Lung (tissue), 12 donors: Measurements from ENCODE around the gene XRCC4. TPM values are rescaled to one million over a fixed set of nuclear protein-coding genes. Genes with fewer than 3 reads are reported as not detected.

Experiments used
- ATAC-seq: fragments of 200-7000 bp; cut with Tn5 transposase; one replicate; pipeline ENCODE4 v1.9.1; 2020; ENCODE audit warnings: moderate number of reproducible peaks; ENCODE audit not compliant: insufficient read depth, low FRiP score
- DNase-seq, 3 donors: peaks; one replicate each; pipeline ENCODE4 v3.0.0-alpha.2; 2013 to 2017
- H3K27ac ChIP-seq, 2 donors: one replicate each; pipeline ENCODE4 v1.5.1; 2013; ENCODE audit warnings: mild to moderate bottlenecking in 2 of 2, moderate library complexity in 2 of 2, control low read depth in 1 of 2, inconsistent platforms in 1 of 2, low read depth in 1 of 2, low read length in 1 of 2
- H3K27me3 ChIP-seq, 3 donors: one replicate each; pipeline ENCODE4 v1.5.1; 2013; ENCODE audit warnings: low read length in 2 of 3; ENCODE audit not compliant: control insufficient read depth in 3 of 3, insufficient read depth in 3 of 3
- H3K36me3 ChIP-seq, 4 donors: one replicate each; pipeline ENCODE4 v1.5.1; 2013; ENCODE audit warnings: low read length in 4 of 4, mild to moderate bottlenecking in 1 of 4, moderate library complexity in 1 of 4; ENCODE audit not compliant: control insufficient read depth in 4 of 4, insufficient read depth in 4 of 4
- H3K4me1 ChIP-seq, 5 donors: one replicate each; pipeline ENCODE4 v1.5.1; 2013; ENCODE audit warnings: low read length in 5 of 5, mild to moderate bottlenecking in 2 of 5, moderate library complexity in 1 of 5; ENCODE audit not compliant: control insufficient read depth in 5 of 5, insufficient read depth in 5 of 5
- H3K4me3 ChIP-seq: one replicate; pipeline ENCODE4 v1.5.1; 2013; ENCODE audit warnings: mild to moderate bottlenecking, control low read depth, moderate library complexity
- H3K9ac ChIP-seq, 2 donors: one replicate each; pipeline ENCODE4 v1.5.1; 2013; ENCODE audit warnings: low read length in 2 of 2, control low read depth in 1 of 2; ENCODE audit not compliant: insufficient read depth in 1 of 2
- H3K9me3 ChIP-seq, 4 donors: one replicate each; pipeline ENCODE4 v1.5.1; 2013; ENCODE audit warnings: low read length in 3 of 4, mild to moderate bottlenecking in 1 of 4, moderate library complexity in 1 of 4; ENCODE audit not compliant: control insufficient read depth in 4 of 4, insufficient read depth in 3 of 4
- whole genome bisulfite sequencing, 2 donors: extraction: QIAGEN DNeasy Blood & Tissue Kit; methylation state at CpG; one replicate each; pipeline ENCODE4 v1.1.7; 2013; 5-methylcytosine and 5-hydroxymethylcytosine counted together
- polyA plus RNA-seq, 2 donors: library from polyadenylated mRNA; stranded (reverse); fragments of 200-250 nt; gene quantifications; one replicate each; pipeline ENCODE4 v1.2.1, GENCODE V29; 2013
- total RNA-seq, 2 donors: library from RNA; depleted of rRNA in 1 of 2; stranded (reverse); fragments of >200 nt in 1 of 2; gene quantifications; one replicate each; pipeline ENCODE4 v1.2.1, GENCODE V29; 2014 to 2021
- TF ChIP-seq, protein P1 (sequence below): IDR thresholded peaks from 2 replicates; pipeline ENCODE4 v1.5.1; 2012; ENCODE audit warnings: mild to moderate bottlenecking; ENCODE audit errors: control extremely low read depth, extremely low read depth
- donor health status: control.
- donor health status: control.
- donor health status: Bipolar disorder and iron deficiency.
- donor health status: healthy.
- donor health status: DM: yes; HTN: yes; CAD: no.

XRCC4 gene
- total and polyA plus RNA-seq, 4 donors: 3.8 to 10.7 (median 8.4) TPM

DNA sequence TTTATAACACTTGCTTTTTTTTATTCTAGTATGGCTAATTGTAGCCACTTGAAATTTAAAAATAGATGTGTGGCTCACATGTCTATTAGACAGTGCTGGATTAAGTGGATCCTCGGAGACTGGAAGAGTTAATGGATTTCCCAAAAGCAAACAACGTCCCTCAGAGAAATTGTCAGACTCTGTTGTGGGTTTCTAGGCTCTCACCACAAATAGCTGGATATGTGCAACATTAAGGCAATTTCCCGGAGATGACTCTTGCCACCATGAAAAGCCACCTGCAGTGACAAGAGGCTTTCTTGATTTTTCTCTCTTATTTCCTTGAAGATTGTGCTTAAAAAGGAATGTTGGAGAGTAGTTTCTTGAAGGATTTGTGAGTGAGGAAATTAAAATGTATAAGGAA, 43.3 kb upstream of the XRCC4 start:
- WGBS, 2 donors: 64 to 65% methylated on average over 3 of the region's 3 CpGs
- Histone ChIP-seq H3K9me3 (no peaks in the 10 kb centered on the region), H3K4me1 (peaks cover 0 to 42% (median 16%) of the 10 kb centered on the region in 5 donors), H3K27ac (no peak overlapping the region), H3K4me3 (no peak overlapping the region), H3K27me3 (no peaks in the 10 kb centered on the region), H3K36me3 (no peaks in the 10 kb centered on the region), H3K9ac (no peak overlapping the region)
- TF ChIP-seq, protein P1, sequence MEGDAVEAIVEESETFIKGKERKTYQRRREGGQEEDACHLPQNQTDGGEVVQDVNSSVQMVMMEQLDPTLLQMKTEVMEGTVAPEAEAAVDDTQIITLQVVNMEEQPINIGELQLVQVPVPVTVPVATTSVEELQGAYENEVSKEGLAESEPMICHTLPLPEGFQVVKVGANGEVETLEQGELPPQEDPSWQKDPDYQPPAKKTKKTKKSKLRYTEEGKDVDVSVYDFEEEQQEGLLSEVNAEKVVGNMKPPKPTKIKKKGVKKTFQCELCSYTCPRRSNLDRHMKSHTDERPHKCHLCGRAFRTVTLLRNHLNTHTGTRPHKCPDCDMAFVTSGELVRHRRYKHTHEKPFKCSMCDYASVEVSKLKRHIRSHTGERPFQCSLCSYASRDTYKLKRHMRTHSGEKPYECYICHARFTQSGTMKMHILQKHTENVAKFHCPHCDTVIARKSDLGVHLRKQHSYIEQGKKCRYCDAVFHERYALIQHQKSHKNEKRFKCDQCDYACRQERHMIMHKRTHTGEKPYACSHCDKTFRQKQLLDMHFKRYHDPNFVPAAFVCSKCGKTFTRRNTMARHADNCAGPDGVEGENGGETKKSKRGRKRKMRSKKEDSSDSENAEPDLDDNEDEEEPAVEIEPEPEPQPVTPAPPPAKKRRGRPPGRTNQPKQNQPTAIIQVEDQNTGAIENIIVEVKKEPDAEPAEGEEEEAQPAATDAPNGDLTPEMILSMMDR: no peak
- no peak for DNase-seq
- no peak for ATAC-seq

GRCh38 chr5:83034528-83035207, 42.7 kb upstream of the XRCC4 start:
- TF ChIP-seq, protein P1: no peak
- H3K27me3 ChIP-seq: no peaks in the 10 kb centered on the region
- no peaks in the 10 kb centered on the region for H3K36me3 ChIP-seq
- no peaks in the 10 kb centered on the region for H3K9me3 ChIP-seq
- no peak overlapping the region for H3K27ac ChIP-seq
- H3K4me3 ChIP-seq: no peak overlapping the region
- peak overlapping the region in 1 of 2 donors; percentile 32 for H3K9ac ChIP-seq
- ATAC-seq (no peak), DNase-seq (peak; percentile 74 to 88 (median 87))
- WGBS, 2 donors: 71 to 78% methylated on average over 4 of the region's 4 CpGs
- peaks cover 0 to 42% (median 16%) of the 10 kb centered on the region in 5 donors for H3K4me1 ChIP-seq

GRCh38 chr5:83035373-83036100, 41.8 kb upstream of the XRCC4 start:
- H3K27ac ChIP-seq: no peak overlapping the region
- H3K36me3 ChIP-seq: no peaks in the 10 kb centered on the region
- H3K9me3 ChIP-seq: no peaks in the 10 kb centered on the region
- no peaks in the 10 kb centered on the region for H3K27me3 ChIP-seq
- WGBS, 2 donors: 73 to 83% methylated on average over 5 of the region's 5 CpGs
- ATAC-seq (no peak), DNase-seq (peak; percentile 80 to 82 (median 80))
- H3K9ac ChIP-seq: peak overlapping the region in 1 of 2 donors; percentile 34
- TF ChIP-seq, protein P1: no peak
- H3K4me3 ChIP-seq: no peak overlapping the region
- peaks cover 0 to 42% (median 16%) of the 10 kb centered on the region in 5 donors for H3K4me1 ChIP-seq
